Natural killer cell (primary cell): ENCODE measurements around the gene TSNAX. TPM values are rescaled to one million over a fixed set of nuclear protein-coding genes. Genes with fewer than 3 reads are reported as not detected.

Experiments used
- ATAC-seq, 3 donors: fragments of 150-1000 bp in 2 of 3; fragments of 200-7000 bp in 1 of 3; cut with Tn5 transposase; 1 replicate in 1 of 3; 2 replicates in 2 of 3; pipeline ENCODE4 v1.10.0; 2021; ENCODE audit warnings: mild to moderate bottlenecking in 2 of 3, moderate library complexity in 2 of 3
- DNase-seq, 2 donors: peaks; one replicate each; pipeline versions ENCODE4 v3.0.0 to v3.0.0-alpha.2; 2013 to 2021; ENCODE audit warnings: mixed read lengths in 1 of 2
- H3K27ac ChIP-seq: one replicate; pipeline ENCODE4 v1.5.1; 2013; ENCODE audit warnings: mild to moderate bottlenecking, low read length
- H3K27me3 ChIP-seq: one replicate; pipeline ENCODE4 v1.6.1; 2013; ENCODE audit warnings: low read length; ENCODE audit not compliant: control insufficient read depth, insufficient read depth
- H3K36me3 ChIP-seq: one replicate; pipeline ENCODE4 v1.6.1; 2013; ENCODE audit warnings: low read length; ENCODE audit not compliant: control insufficient read depth, insufficient read depth
- H3K4me1 ChIP-seq: one replicate; pipeline ENCODE4 v1.6.1; 2013; ENCODE audit warnings: low read length; ENCODE audit not compliant: control insufficient read depth, insufficient read depth
- H3K4me3 ChIP-seq: one replicate; pipeline ENCODE4 v1.5.1; 2013; ENCODE audit warnings: low read length
- H3K9me3 ChIP-seq: one replicate; pipeline ENCODE4 v1.6.1; 2013; ENCODE audit warnings: low read length; ENCODE audit not compliant: control insufficient read depth, insufficient read depth
- H3K27ac Mint-ChIP-seq, 2 donors: one replicate each; pipeline ENCODE4 v1.8.0; 2022; ENCODE audit warnings: mild to moderate bottlenecking in 2 of 2, mixed read lengths in 2 of 2, moderate library complexity in 1 of 2
- H3K27me3 Mint-ChIP-seq, 2 donors: one replicate each; pipeline ENCODE4 v1.8.0; 2022; ENCODE audit warnings: low read depth in 2 of 2, mixed read lengths in 2 of 2
- H3K36me3 Mint-ChIP-seq: one replicate; pipeline ENCODE4 v1.8.0; 2022; ENCODE audit warnings: mixed read lengths
- H3K4me1 Mint-ChIP-seq, 2 donors: one replicate each; pipeline ENCODE4 v1.8.0; 2022; ENCODE audit warnings: mixed read lengths in 2 of 2
- H3K4me3 Mint-ChIP-seq: one replicate; pipeline ENCODE4 v1.8.0; 2022; ENCODE audit warnings: mild to moderate bottlenecking, moderate library complexity, mixed read lengths
- H3K9me3 Mint-ChIP-seq, 2 donors: one replicate each; pipeline ENCODE4 v1.8.0; 2022; ENCODE audit warnings: mixed read lengths in 2 of 2
- CTCF ChIP-seq: fragments of 200-600 bp; IDR thresholded peaks from one replicate; pipeline ENCODE4 v1.8.0; 2022; ENCODE audit warnings: antibody characterized with exemption
- WGBS: methylation state at CpG from one replicate; pipeline ENCODE4 v1.1.7; 2013; ENCODE audit warnings: missing lambda C conversion rate; ENCODE audit not compliant: insufficient coverage; 5-methylcytosine and 5-hydroxymethylcytosine counted together
- intact Hi-C: fragments of 100-400 bp; cut with micrococcal nuclease; formaldehyde crosslinking; loops from one replicate; pipeline ENCODE4 v1.14.2; 2022
- total RNA-seq, 4 donors: library from RNA; stranded (reverse); fragments of 120-200 nt in 1 of 4; gene quantifications; one replicate each; pipeline versions ENCODE4 v1.2.3 to v1.2.4, GENCODE V29; 2013 to 2022

Gene TSNAX
- total RNA-seq, 3 donors from 2014 or later (not counting 1 experiment from before 2014, with no cell fraction given): 35.6 to 49.3 (median 44.8) TPM

- 73% methylated on average over 4 of the region's 11 CpGs for WGBS
- Mint-ChIP-seq H3K36me3 (no peaks in the 10 kb centered on the region), H3K27ac (no peak overlapping the region), H3K4me1 (no peaks in the 10 kb centered on the region), H3K9me3 (no peaks in the 10 kb centered on the region), H3K27me3 (no peaks in the 10 kb centered on the region), H3K4me3 (no peak overlapping the region)
- no peak overlapping the region for H3K27ac ChIP-seq
- ATAC-seq (no peak), DNase-seq (no peak)
- H3K27me3 ChIP-seq: no peaks in the 10 kb centered on the region
- H3K9me3 ChIP-seq: no peaks in the 10 kb centered on the region
- intact Hi-C loops: no loop called here
- TF ChIP-seq CTCF: no peak
- H3K4me3 ChIP-seq: no peak overlapping the region
- H3K36me3 ChIP-seq: no peaks in the 10 kb centered on the region
- no peaks in the 10 kb centered on the region for H3K4me1 ChIP-seq
Measured at GRCh38 chr1:231576804-231577718, 48.6 kb downstream of the TSNAX start.

GRCh38 chr1:231580874-231581273 lies 52.4 kb downstream of the TSNAX start:
- no peaks in the 10 kb centered on the region for H3K36me3 Mint-ChIP-seq
- H3K27ac Mint-ChIP-seq: no peak overlapping the region
- no peak overlapping the region for H3K4me3 ChIP-seq
- no peaks in the 10 kb centered on the region for H3K9me3 ChIP-seq
- H3K27me3 ChIP-seq: no peaks in the 10 kb centered on the region
- no peaks in the 10 kb centered on the region for H3K27me3 Mint-ChIP-seq
- H3K4me1 ChIP-seq: no peaks in the 10 kb centered on the region
- no peaks in the 10 kb centered on the region for H3K36me3 ChIP-seq
- WGBS: no CpG with 5 or more reads among the region's 1 CpG
- DNase-seq (no peak), ATAC-seq (no peak)
- no peak overlapping the region for H3K4me3 Mint-ChIP-seq
- no peak overlapping the region for H3K27ac ChIP-seq
- intact Hi-C loops: no loop called here
- H3K4me1 Mint-ChIP-seq: no peaks in the 10 kb centered on the region
- no peaks in the 10 kb centered on the region for H3K9me3 Mint-ChIP-seq
- TF ChIP-seq CTCF: no peak

- Histone ChIP-seq H3K27me3 (no peaks in the 10 kb centered on the region), H3K4me3 (no peak overlapping the region), H3K4me1 (no peaks in the 10 kb centered on the region), H3K27ac (no peak overlapping the region), H3K36me3 (no peaks in the 10 kb centered on the region), H3K9me3 (no peaks in the 10 kb centered on the region)
- no peak for ATAC-seq
- Mint-ChIP-seq H3K27me3 (no peaks in the 10 kb centered on the region), H3K36me3 (no peaks in the 10 kb centered on the region), H3K4me1 (no peaks in the 10 kb centered on the region), H3K27ac (no peak overlapping the region), H3K4me3 (no peak overlapping the region), H3K9me3 (no peaks in the 10 kb centered on the region)
- DNase-seq: no peak
- intact Hi-C loops: no loop called here
- TF ChIP-seq CTCF: no peak
- WGBS: 80% methylated on average over 1 of the region's 2 CpGs
Measured at GRCh38 chr1:231581859-231582258, 53.4 kb downstream of the TSNAX start.
